HEK293 (cell line): ENCODE measurements around the gene GRID2.

Source experiments
- KLF10 ChIP-seq: fragments of 450-650 bp; IDR thresholded peaks from 2 replicates; pipeline ENCODE4 v1.5.1; 2018; ENCODE audit warnings: missing biosample characterization, mild to moderate bottlenecking, missing genetic modification characterization
- ZNF423 ChIP-seq: fragments of 450-650 bp; formaldehyde crosslinking; IDR thresholded peaks from 2 replicates; pipeline ENCODE4 v1.5.1; 2016; ENCODE audit warnings: missing biosample characterization, missing genetic modification characterization
- ZNF707 ChIP-seq: fragments of 450-650 bp; formaldehyde crosslinking; IDR thresholded peaks from 2 replicates; pipeline ENCODE4 v1.5.1; 2016; ENCODE audit warnings: missing biosample characterization, missing genetic modification characterization
- TF ChIP-seq, protein P1 (sequence below): fragments of 450-650 bp; formaldehyde crosslinking; IDR thresholded peaks from 2 replicates; pipeline ENCODE4 v1.5.1; 2016; ENCODE audit warnings: missing biosample characterization, missing genetic modification characterization, low read depth
- TF ChIP-seq, protein P2 (sequence below): fragments of 450-650 bp; formaldehyde crosslinking; conservative IDR thresholded peaks from 2 replicates; pipeline ENCODE4 v1.5.1; 2016; ENCODE audit warnings: low read depth, missing biosample characterization, missing genetic modification characterization
- TF ChIP-seq, protein P3 (sequence below): fragments of 450-650 bp; formaldehyde crosslinking; IDR thresholded peaks from 2 replicates; pipeline ENCODE4 v1.5.1; 2016; ENCODE audit warnings: missing biosample characterization, missing genetic modification characterization
- TF ChIP-seq, protein P4 (sequence below): fragments of 450-650 bp; formaldehyde crosslinking; IDR thresholded peaks from 2 replicates; pipeline ENCODE4 v1.5.1; 2017; ENCODE audit warnings: missing biosample characterization, missing genetic modification characterization
- TF ChIP-seq, protein P5 (sequence below): fragments of 450-650 bp; formaldehyde crosslinking; IDR thresholded peaks from 2 replicates; pipeline ENCODE4 v1.5.1; 2016; ENCODE audit warnings: missing biosample characterization, missing genetic modification characterization

DNA sequence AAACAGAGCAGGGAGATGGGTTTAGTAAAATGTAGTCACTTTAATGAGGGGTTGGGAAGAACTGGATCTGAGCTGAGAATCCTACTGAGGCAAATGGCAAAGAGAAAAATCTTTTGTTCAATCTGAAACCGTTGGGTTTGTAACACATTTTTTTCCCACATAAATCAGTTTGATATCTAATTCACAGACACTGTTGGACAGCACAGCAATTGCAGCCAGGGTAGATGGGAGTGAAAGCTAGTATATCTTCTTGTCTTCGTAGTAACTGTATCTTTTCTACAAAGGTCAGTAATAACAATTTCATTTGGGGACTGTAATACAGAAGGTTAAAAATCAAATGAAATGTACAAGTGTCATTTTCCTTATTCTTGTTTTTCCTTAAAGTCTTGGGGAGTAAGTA lies 875.3 kb downstream of the GRID2 start:
- TF ChIP-seq, protein P1, sequence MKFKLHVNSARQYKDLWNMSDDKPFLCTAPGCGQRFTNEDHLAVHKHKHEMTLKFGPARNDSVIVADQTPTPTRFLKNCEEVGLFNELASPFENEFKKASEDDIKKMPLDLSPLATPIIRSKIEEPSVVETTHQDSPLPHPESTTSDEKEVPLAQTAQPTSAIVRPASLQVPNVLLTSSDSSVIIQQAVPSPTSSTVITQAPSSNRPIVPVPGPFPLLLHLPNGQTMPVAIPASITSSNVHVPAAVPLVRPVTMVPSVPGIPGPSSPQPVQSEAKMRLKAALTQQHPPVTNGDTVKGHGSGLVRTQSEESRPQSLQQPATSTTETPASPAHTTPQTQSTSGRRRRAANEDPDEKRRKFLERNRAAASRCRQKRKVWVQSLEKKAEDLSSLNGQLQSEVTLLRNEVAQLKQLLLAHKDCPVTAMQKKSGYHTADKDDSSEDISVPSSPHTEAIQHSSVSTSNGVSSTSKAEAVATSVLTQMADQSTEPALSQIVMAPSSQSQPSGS: no peak
- TF ChIP-seq, protein P2, sequence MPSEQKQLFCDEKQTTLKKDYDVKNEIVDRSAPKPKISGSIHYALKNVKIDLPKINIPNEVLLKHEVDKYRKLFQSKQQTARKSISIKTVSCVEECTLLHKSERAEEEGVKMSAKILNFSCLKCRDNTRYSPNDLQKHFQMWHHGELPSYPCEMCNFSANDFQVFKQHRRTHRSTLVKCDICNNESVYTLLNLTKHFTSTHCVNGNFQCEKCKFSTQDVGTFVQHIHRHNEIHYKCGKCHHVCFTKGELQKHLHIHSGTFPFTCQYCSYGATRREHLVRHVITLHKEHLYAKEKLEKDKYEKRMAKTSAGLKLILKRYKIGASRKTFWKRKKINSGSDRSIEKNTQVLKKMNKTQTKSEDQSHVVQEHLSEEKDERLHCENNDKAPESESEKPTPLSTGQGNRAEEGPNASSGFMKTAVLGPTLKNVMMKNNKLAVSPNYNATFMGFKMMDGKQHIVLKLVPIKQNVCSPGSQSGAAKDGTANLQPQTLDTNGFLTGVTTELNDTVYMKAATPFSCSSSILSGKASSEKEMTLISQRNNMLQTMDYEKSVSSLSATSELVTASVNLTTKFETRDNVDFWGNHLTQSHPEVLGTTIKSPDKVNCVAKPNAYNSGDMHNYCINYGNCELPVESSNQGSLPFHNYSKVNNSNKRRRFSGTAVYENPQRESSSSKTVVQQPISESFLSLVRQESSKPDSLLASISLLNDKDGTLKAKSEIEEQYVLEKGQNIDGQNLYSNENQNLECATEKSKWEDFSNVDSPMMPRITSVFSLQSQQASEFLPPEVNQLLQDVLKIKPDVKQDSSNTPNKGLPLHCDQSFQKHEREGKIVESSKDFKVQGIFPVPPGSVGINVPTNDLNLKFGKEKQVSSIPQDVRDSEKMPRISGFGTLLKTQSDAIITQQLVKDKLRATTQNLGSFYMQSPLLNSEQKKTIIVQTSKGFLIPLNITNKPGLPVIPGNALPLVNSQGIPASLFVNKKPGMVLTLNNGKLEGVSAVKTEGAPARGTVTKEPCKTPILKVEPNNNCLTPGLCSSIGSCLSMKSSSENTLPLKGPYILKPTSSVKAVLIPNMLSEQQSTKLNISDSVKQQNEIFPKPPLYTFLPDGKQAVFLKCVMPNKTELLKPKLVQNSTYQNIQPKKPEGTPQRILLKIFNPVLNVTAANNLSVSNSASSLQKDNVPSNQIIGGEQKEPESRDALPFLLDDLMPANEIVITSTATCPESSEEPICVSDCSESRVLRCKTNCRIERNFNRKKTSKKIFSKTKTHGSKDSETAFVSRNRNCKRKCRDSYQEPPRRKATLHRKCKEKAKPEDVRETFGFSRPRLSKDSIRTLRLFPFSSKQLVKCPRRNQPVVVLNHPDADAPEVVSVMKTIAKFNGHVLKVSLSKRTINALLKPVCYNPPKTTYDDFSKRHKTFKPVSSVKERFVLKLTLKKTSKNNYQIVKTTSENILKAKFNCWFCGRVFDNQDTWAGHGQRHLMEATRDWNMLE (tag by site-specific recombination): no peak
- no peak for TF ChIP-seq ZNF423 (tag by site-specific recombination)
- TF ChIP-seq, protein P3, sequence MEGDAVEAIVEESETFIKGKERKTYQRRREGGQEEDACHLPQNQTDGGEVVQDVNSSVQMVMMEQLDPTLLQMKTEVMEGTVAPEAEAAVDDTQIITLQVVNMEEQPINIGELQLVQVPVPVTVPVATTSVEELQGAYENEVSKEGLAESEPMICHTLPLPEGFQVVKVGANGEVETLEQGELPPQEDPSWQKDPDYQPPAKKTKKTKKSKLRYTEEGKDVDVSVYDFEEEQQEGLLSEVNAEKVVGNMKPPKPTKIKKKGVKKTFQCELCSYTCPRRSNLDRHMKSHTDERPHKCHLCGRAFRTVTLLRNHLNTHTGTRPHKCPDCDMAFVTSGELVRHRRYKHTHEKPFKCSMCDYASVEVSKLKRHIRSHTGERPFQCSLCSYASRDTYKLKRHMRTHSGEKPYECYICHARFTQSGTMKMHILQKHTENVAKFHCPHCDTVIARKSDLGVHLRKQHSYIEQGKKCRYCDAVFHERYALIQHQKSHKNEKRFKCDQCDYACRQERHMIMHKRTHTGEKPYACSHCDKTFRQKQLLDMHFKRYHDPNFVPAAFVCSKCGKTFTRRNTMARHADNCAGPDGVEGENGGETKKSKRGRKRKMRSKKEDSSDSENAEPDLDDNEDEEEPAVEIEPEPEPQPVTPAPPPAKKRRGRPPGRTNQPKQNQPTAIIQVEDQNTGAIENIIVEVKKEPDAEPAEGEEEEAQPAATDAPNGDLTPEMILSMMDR (tag by site-specific recombination): no peak
- TF ChIP-seq ZNF707: no peak
- TF ChIP-seq, protein P4, sequence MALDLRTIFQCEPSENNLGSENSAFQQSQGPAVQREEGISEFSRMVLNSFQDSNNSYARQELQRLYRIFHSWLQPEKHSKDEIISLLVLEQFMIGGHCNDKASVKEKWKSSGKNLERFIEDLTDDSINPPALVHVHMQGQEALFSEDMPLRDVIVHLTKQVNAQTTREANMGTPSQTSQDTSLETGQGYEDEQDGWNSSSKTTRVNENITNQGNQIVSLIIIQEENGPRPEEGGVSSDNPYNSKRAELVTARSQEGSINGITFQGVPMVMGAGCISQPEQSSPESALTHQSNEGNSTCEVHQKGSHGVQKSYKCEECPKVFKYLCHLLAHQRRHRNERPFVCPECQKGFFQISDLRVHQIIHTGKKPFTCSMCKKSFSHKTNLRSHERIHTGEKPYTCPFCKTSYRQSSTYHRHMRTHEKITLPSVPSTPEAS (tag by site-specific recombination): no peak
- TF ChIP-seq, protein P5, sequence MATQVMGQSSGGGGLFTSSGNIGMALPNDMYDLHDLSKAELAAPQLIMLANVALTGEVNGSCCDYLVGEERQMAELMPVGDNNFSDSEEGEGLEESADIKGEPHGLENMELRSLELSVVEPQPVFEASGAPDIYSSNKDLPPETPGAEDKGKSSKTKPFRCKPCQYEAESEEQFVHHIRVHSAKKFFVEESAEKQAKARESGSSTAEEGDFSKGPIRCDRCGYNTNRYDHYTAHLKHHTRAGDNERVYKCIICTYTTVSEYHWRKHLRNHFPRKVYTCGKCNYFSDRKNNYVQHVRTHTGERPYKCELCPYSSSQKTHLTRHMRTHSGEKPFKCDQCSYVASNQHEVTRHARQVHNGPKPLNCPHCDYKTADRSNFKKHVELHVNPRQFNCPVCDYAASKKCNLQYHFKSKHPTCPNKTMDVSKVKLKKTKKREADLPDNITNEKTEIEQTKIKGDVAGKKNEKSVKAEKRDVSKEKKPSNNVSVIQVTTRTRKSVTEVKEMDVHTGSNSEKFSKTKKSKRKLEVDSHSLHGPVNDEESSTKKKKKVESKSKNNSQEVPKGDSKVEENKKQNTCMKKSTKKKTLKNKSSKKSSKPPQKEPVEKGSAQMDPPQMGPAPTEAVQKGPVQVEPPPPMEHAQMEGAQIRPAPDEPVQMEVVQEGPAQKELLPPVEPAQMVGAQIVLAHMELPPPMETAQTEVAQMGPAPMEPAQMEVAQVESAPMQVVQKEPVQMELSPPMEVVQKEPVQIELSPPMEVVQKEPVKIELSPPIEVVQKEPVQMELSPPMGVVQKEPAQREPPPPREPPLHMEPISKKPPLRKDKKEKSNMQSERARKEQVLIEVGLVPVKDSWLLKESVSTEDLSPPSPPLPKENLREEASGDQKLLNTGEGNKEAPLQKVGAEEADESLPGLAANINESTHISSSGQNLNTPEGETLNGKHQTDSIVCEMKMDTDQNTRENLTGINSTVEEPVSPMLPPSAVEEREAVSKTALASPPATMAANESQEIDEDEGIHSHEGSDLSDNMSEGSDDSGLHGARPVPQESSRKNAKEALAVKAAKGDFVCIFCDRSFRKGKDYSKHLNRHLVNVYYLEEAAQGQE (tag by site-specific recombination): no peak
- TF ChIP-seq KLF10 (tag by site-specific recombination): no peak
